ENCODE results near the gene CFAP97.
"Not testable (repeated sequence)": the region's sequence is repeated elsewhere in the genome, so short reads cannot be mapped to it uniquely, and the experiment has no call there.

Gene CFAP97

GRCh38 chr4:185201977-185202962, 1.5 kb downstream of the CFAP97 start:
- peak; percentile 10 for DNase-seq (ENCODE audit: low read depth, low spot score)

GRCh38 chr4:185198189-185198588, 5.6 kb downstream of the CFAP97 start:
- DNase-seq (ENCODE audit: low read depth, low spot score), result not testable (repeated sequence)

- DNase-seq (ENCODE audit: low read depth, low spot score), result no peak
These were observed 7.4 kb downstream of the CFAP97 start for GRCh38 chr4:185196437-185196836.

- DNase-seq (ENCODE audit: low read depth, low spot score), result no peak
These were observed 8.6 kb downstream of the CFAP97 start for GRCh38 chr4:185194924-185195888.

GRCh38 chr4:185192059-185192458, 11.7 kb downstream of the CFAP97 start:
- no peak for DNase-seq (ENCODE audit: low read depth, low spot score)

- DNase-seq (ENCODE audit: low read depth, low spot score), result no peak
These were observed 13.4 kb downstream of the CFAP97 start for GRCh38 chr4:185190306-185190856.

GRCh38 chr4:185189606-185190305, 14.0 kb downstream of the CFAP97 start:
- no peak for DNase-seq (ENCODE audit: low read depth, low spot score)

- no peak for DNase-seq (ENCODE audit: low read depth, low spot score)
These were observed 17.0 kb downstream of the CFAP97 start for GRCh38 chr4:185186769-185187168.

GRCh38 chr4:185183622-185184281, 20.0 kb downstream of the CFAP97 start:
- peak; percentile 60 for DNase-seq (ENCODE audit: low read depth, low spot score)

GRCh38 chr4:185182239-185182638, 21.6 kb downstream of the CFAP97 start:
- DNase-seq (ENCODE audit: low read depth, low spot score), result no peak

GRCh38 chr4:185179488-185179887, 24.3 kb downstream of the CFAP97 start:
- no peak for DNase-seq (ENCODE audit: low read depth, low spot score)

GRCh38 chr4:185171373-185172071, 32.3 kb downstream of the CFAP97 start:
- DNase-seq (ENCODE audit: low read depth, low spot score), result no peak

GRCh38 chr4:185167234-185167633, 36.6 kb downstream of the CFAP97 start:
- DNase-seq (ENCODE audit: low read depth, low spot score), result no peak

- DNase-seq (ENCODE audit: low read depth, low spot score), result no peak
These were observed 38.2 kb downstream of the CFAP97 start for GRCh38 chr4:185165605-185166063.

GRCh38 chr4:185151296-185151695, 52.5 kb downstream of the CFAP97 start:
- no peak for DNase-seq (ENCODE audit: low read depth, low spot score)

GRCh38 chr4:185149392-185149791, 54.4 kb downstream of the CFAP97 start:
- DNase-seq (ENCODE audit: low read depth, low spot score), result no peak

GRCh38 chr4:185145572-185145971, 58.2 kb downstream of the CFAP97 start:
- DNase-seq (ENCODE audit: low read depth, low spot score), result no peak

GRCh38 chr4:185144601-185145240, 59.1 kb downstream of the CFAP97 start:
- DNase-seq (ENCODE audit: low read depth, low spot score), result no peak

GRCh38 chr4:185143601-185143969, 60.2 kb downstream of the CFAP97 start:
- DNase-seq (ENCODE audit: low read depth, low spot score), result no peak

Data from activated CD4-positive, CD25-positive, alpha-beta regulatory T cell treated with anti-CD3 and anti-CD28 coated beads, Interleukin-2, amount 50 U/mL, for 16 hours (primary cell).